MM.1S (cell line): ENCODE measurements around the gene BCAS3.

ENCODE experiments used
- DNase-seq: peaks from one replicate; pipeline ENCODE4 v3.0.0-alpha.2; 2015
- H2AFZ ChIP-seq: fragments of 300-600 bp; sonication (generic); 2 replicates; pipeline ENCODE4 v1.6.0; 2016; ENCODE audit warnings: antibody characterized with exemption, low read length
- H3F3A ChIP-seq: fragments of 300-600 bp; sonication (generic); 2 replicates; pipeline ENCODE4 v1.6.1; 2016; ENCODE audit warnings: mild to moderate bottlenecking, antibody characterized with exemption, low read length, moderate library complexity, mixed read lengths; ENCODE audit not compliant: insufficient read depth
- H3K27ac ChIP-seq: fragments of 300-600 bp; sonication (generic); 2 replicates; pipeline ENCODE4 v1.5.1; 2016; ENCODE audit warnings: mild to moderate bottlenecking, low read length
- H3K27me3 ChIP-seq: fragments of 300-600 bp; sonication (generic); replicated peaks from 2 replicates; pipeline ENCODE4 v1.6.0; 2016; ENCODE audit warnings: low read length; ENCODE audit not compliant: insufficient read depth
- H3K36me3 ChIP-seq: fragments of 300-600 bp; sonication (generic); replicated peaks from 2 replicates; pipeline ENCODE4 v1.6.1; 2016; ENCODE audit warnings: mild to moderate bottlenecking, low read length, mixed read lengths; ENCODE audit not compliant: insufficient read depth
- H3K4me1 ChIP-seq: fragments of 300-600 bp; sonication (generic); 2 replicates; pipeline ENCODE4 v1.6.1; 2016; ENCODE audit warnings: low read length, mixed read lengths
- H3K4me2 ChIP-seq: fragments of 300-600 bp; sonication (generic); 2 replicates; pipeline ENCODE4 v1.6.0; 2016; ENCODE audit warnings: low read depth, low read length
- H3K4me3 ChIP-seq: fragments of 300-600 bp; sonication (generic); 2 replicates; pipeline ENCODE4 v1.5.1; 2016; ENCODE audit warnings: low read length, mixed read lengths
- H3K79me2 ChIP-seq: fragments of 300-600 bp; sonication (generic); 2 replicates; pipeline ENCODE4 v1.6.1; 2016; ENCODE audit warnings: mixed run types, low read length, mixed read lengths
- H3K9ac ChIP-seq: fragments of 300-600 bp; sonication (generic); 2 replicates; pipeline ENCODE4 v1.6.1; 2016; ENCODE audit warnings: low read length, mixed read lengths
- H3K9me2 ChIP-seq: fragments of 300-600 bp; sonication (generic); replicated peaks from 2 replicates; pipeline ENCODE4 v1.6.1; 2016; ENCODE audit warnings: mild to moderate bottlenecking, low read length, mixed read lengths; ENCODE audit not compliant: insufficient read depth
- H3K9me3 ChIP-seq: fragments of 300-600 bp; sonication (generic); replicated peaks from 2 replicates; pipeline ENCODE4 v1.6.1; 2016; ENCODE audit warnings: mild to moderate bottlenecking, low read length, mixed read lengths; ENCODE audit not compliant: insufficient read depth
- H4K20me1 ChIP-seq: fragments of 300-600 bp; sonication (generic); 2 replicates; pipeline ENCODE4 v1.6.1; 2016; ENCODE audit warnings: mild to moderate bottlenecking, low read length, moderate library complexity, mixed read lengths; ENCODE audit not compliant: insufficient read depth
- CTCF ChIP-seq: fragments of 300-600 bp; sonication (generic); IDR thresholded peaks from 2 replicates; pipeline ENCODE4 v1.5.1; 2016; ENCODE audit warnings: antibody characterized with exemption, low read length, mixed read lengths
- EZH2 ChIP-seq: fragments of 300-600 bp; sonication (generic); optimal IDR thresholded peaks from 2 replicates; pipeline ENCODE3; 2017; ENCODE audit warnings: low read depth, mild to moderate bottlenecking, antibody characterized with exemption, low read length, mixed read lengths
- EZH2phosphoT487 ChIP-seq: fragments of 300-600 bp; sonication (generic); IDR thresholded peaks from 2 replicates; pipeline ENCODE4 v1.6.1; 2018; ENCODE audit warnings: antibody characterized with exemption, low read length

The BCAS3 gene

GRCh38 chr17:61420052-61420451, 742.4 kb downstream of the BCAS3 start:
- no peaks in the 10 kb centered on the region for H3K36me3 ChIP-seq
- no peak overlapping the region for H3K27ac ChIP-seq
- H3K79me2 ChIP-seq: no peaks in the 10 kb centered on the region
- DNase-seq: no peak
- H3K9ac ChIP-seq: no peak overlapping the region
- no peaks in the 10 kb centered on the region for H3K9me2 ChIP-seq
- no peak overlapping the region for H3K4me2 ChIP-seq
- no peaks in the 10 kb centered on the region for H3K9me3 ChIP-seq
- no peaks in the 10 kb centered on the region for H3K4me1 ChIP-seq
- H2AFZ ChIP-seq: no peak overlapping the region
- no peaks in the 10 kb centered on the region for H3K27me3 ChIP-seq
- TF ChIP-seq EZH2phosphoT487: no peak
- no peak for TF ChIP-seq EZH2
- TF ChIP-seq CTCF: no peak
- H3F3A ChIP-seq: no peaks in the 10 kb centered on the region
- no peaks in the 10 kb centered on the region for H4K20me1 ChIP-seq
- no peak overlapping the region for H3K4me3 ChIP-seq

- H3K4me3 ChIP-seq: no peak overlapping the region
- H3K27ac ChIP-seq: no peak overlapping the region
- H3K9me3 ChIP-seq: no peaks in the 10 kb centered on the region
- H4K20me1 ChIP-seq: no peaks in the 10 kb centered on the region
- H3K9ac ChIP-seq: no peak overlapping the region
- H3K4me1 ChIP-seq: no peaks in the 10 kb centered on the region
- H3F3A ChIP-seq: no peaks in the 10 kb centered on the region
- no peaks in the 10 kb centered on the region for H3K79me2 ChIP-seq
- DNase-seq: no peak
- H2AFZ ChIP-seq: no peak overlapping the region
- H3K9me2 ChIP-seq: no peaks in the 10 kb centered on the region
- no peaks in the 10 kb centered on the region for H3K27me3 ChIP-seq
- no peaks in the 10 kb centered on the region for H3K36me3 ChIP-seq
- no peak for TF ChIP-seq CTCF
- no peak for TF ChIP-seq EZH2
- no peak for TF ChIP-seq EZH2phosphoT487
- H3K4me2 ChIP-seq: no peak overlapping the region
Measured at GRCh38 chr17:61420745-61421398, 743.2 kb downstream of the BCAS3 start.

GRCh38 chr17:61421460-61421859, 743.8 kb downstream of the BCAS3 start:
- Histone ChIP-seq H3F3A (no peaks in the 10 kb centered on the region), H2AFZ (no peak overlapping the region), H4K20me1 (no peaks in the 10 kb centered on the region), H3K9me2 (no peaks in the 10 kb centered on the region), H3K9me3 (no peaks in the 10 kb centered on the region), H3K27ac (no peak overlapping the region), H3K27me3 (no peaks in the 10 kb centered on the region), H3K36me3 (no peaks in the 10 kb centered on the region), H3K79me2 (no peaks in the 10 kb centered on the region), H3K9ac (no peak overlapping the region), H3K4me3 (no peak overlapping the region), H3K4me2 (no peak overlapping the region), H3K4me1 (no peaks in the 10 kb centered on the region)
- no peak for DNase-seq
- no peak for TF ChIP-seq EZH2
- TF ChIP-seq CTCF: no peak
- TF ChIP-seq EZH2phosphoT487: no peak
